GM19035 (cell line): ENCODE results near the gene PNP.
A peak's percentile ranks its signal among the peaks of the same experiment; 100 is the strongest.

Experiments used
- ATAC-seq: cut with Tn5 transposase; IDR thresholded peaks from one replicate; pipeline ENCODE4 v1.9.1; 2021; ENCODE audit not compliant: unreplicated experiment

Gene PNP

DNA sequence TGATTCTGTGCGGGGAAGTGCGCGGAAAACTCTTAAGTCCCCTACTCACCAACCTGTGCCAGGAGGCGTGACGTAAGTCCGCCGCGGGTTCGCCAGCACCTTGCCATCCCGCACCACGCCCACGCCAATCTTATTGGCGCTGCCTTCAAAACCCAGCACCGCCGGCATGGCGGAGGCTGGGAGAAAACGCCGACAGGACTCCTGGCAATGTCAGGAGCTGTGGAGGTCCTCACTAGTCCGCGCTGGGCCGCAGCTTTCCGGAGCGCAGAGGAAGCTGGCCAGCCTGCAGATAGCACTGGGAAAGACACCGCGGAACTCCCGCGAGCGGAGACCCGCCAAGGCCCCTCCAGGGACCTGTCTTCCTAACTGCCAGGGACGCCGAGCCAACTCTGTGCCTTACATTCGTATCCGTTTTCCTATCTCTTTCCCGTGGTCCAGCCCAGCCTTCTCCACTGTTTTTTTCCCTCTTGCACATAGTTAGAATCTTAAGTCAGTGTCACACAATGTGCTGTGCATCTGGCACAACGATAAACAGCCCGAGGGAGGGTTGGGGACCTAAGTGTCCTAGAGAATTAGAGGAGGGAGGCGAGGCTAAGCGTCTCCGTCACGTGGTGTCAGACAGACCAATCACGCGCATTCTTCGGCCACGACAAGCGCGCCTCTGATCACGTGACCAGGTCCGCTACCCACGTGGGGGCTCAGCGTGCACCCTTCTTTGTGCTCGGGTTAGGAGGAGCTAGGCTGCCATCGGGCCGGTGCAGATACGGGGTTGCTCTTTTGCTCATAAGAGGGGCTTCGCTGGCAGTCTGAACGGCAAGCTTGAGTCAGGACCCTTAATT is 14.5 kb upstream of the PNP start, which contains the start of the genes APEX1 and OSGEP:
TSS of gene APEX1 (plus strand) at position 711 of the 839 bp plus-strand sequence. CDS start 420 bp downstream, outside the sequence.
TSS of gene OSGEP (minus strand) at position 297 of the 839 bp plus-strand sequence. CDS start at position 168, 129 bp downstream.
- peak; percentile 81 for ATAC-seq

- peak; percentile 52 for ATAC-seq
These were observed 13.6 kb upstream of the PNP start for GRCh38 chr14:20455355-20456300.

- no peak for ATAC-seq
These were observed 12.2 kb upstream of the PNP start for GRCh38 chr14:20456971-20457370.

DNA sequence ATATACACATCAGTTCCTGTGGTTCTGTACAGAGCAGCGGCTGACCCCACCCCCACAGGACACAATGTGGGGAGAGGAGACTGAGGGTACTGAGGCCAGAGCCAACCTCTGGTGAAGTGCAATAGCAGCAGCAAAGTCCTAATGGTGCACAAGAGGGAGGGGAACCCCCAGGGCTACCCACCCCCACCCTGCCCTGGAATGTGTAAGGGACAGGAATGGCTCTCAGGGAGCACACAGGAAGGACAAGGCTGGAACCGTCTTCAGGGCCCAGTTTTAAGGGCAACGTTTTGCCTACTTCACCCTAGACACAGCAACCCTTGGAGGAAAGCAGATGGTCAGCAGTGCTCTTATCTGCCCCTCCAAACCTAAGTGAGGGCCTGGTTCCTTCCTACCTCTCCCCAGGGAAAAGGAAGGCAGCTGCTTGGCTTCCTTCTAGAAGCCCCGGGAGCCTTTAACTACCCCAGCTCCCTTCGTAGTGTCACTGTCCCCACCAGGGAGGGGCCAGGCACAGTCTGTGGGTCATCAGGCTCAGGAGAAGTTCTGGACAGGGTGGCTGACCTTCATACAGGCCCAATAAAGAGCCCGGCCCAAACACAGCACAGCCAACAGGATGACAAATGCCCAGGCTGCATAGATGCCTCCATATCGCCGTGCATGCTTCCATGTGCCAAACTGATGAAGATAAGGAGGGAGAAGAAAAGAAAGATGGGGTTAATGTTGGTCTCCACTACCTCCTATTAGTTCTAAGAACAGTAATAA is 11.0 kb upstream of the PNP start:
- no peak for ATAC-seq

- ATAC-seq, result peak; percentile 10
These were observed 8.6 kb upstream of the PNP start for GRCh38 chr14:20460458-20461224.

- peak; percentile 93 for ATAC-seq
These were observed 7.7 kb upstream of the PNP start, which contains the start of gene PIP4P1 for GRCh38 chr14:20461225-20462141. Gene PIP4P1 (minus strand): TSS chr14:20461434. CDS start chr14:20461325, 109 bp downstream.

GRCh38 chr14:20468764-20469241 is 403 bp upstream of the PNP start:
- ATAC-seq, result peak; percentile 3

DNA sequence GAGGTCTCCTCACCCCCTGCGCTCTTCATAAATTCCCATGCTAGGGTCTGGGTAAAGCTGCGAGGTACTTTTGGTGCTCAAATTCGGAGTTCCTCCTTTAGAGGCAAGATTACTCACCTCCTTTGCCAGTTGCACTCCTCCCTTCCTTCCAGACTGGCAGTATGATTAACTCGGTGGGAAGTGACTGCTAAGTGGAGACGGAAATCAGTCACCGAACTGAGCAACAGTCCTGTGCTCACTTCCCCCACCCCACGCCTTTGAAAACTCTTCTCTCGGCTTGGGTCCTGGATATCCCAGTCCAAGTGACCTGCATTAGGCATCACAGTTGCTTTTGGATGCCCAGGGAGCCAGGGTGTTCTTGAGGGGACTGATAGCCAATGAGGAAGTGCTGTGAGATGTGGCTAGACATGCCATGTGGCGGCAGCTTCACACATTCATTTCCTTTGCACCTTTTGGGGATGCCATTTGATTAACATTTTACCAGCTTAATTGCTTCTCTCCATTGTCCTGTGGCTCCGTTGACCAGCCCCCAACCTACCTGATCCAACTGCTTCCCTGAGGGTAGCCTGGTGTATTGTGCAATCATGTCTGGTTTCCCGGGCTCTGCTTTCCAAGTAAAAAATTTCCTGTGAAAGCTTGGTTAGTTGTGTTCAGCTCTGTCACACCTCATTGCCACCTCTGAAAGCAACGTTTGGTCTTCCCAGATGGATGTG is 840 bp downstream of the PNP start:
- ATAC-seq, result peak; percentile 22

- no peak for ATAC-seq
These were observed 1.3 kb downstream of the PNP start for GRCh38 chr14:20470603-20470901.

DNA sequence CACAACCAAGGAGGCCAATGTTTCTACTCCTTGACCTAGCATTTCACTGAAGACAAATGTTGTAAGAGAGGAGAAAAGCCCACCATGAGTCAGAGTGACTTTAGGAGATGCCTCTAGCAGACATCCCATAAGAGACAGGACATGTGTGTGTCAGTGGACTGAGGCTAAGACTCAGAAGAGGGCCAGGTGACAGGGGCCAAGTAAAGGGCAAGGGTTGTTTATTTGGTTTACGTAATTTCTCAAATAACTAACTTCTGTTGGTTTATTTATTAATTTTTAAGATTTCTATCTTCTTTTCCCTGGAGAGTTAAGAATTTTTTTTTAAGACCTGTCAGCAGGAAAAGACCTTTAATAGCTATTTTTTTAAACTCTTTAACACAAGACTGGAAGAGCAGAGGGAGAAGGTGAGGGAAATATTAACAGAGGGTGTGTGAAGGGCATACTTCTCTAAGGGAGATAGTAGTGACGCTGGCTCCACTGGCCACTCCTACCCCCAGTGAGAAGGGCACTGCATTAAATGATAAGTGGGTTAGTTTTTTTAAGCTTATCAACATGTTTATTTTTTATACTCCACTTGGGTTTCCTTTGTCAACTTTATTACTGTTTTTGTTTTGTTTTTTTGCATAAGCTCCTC is 3.4 kb downstream of the PNP start:
- no peak for ATAC-seq

DNA sequence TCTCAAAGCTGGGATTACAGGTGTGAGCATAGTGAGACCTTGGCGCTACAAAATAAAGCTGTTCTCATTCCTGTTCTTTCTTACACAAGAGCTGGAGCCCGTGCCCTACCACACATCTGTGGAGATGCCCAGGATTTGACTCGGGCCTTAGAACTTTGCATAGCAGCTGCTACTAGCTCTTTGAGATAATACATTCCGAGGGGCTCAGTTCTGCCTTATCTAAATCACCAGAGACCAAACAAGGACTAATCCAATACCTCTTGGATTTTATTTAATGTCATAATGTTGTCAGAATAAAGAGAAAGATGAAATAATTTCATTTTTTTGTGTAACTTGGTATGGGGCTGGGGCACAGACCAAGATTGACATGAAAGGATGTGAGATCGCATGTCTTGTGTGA is 7.6 kb downstream of the PNP start:
- no peak for ATAC-seq

GRCh38 chr14:20477211-20477876 is 8.1 kb downstream of the PNP start:
- no peak for ATAC-seq

DNA sequence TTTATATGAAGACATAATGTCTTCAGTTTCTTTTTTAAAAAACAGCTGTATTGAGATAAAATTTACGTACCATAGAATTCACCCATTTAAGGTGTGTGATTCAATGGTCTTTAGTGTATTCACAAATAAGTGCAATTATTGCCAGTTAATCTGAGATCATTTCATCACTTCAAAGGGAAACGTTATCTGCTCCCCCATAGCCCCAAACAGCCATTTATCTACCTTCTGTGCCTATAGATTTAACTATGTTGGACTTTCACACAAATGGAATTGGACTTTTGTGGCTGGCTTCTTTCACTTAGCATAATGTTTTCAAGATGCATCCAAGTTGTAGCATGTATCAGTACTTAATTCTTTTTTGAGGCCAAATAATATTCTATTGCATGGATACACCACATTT is 9.7 kb downstream of the PNP start:
- no peak for ATAC-seq

DNA sequence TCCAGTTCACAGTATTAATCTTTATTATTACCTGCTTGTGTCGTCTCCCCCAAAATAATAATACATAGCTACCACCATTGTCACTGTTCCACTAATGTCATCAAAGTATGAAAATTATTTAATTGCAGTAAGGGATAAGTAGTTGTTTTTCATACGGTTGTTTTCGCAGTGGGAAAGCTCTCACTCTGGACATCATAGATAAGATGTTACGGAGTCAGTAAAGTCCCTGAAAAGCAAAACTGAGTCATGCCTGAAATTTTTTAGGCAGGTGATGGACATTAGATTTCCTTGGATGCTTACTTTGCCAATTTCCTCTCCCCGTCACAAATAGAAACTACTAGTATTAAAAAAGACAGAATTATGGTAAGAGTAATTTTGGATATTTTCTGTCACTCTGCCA is 13.2 kb downstream of the PNP start:
- ATAC-seq, result no peak

GRCh38 chr14:20485900-20486299 is 16.7 kb downstream of the PNP start:
- ATAC-seq, result no peak

- no peak for ATAC-seq
These were observed 17.6 kb downstream of the PNP start for GRCh38 chr14:20486684-20487395.

GRCh38 chr14:20487396-20487725 is 18.2 kb downstream of the PNP start:
- no peak for ATAC-seq
